Measurements from ENCODE around the gene DOK3.
A peak's percentile ranks its signal among the peaks of the same experiment; 100 is the strongest.

DOK3 gene

GRCh38 chr5:177509381-177509951 is at the start of gene DOK3:
DOK3 (minus strand) TSS chr5:177509826; CDS start chr5:177509540, 286 bp downstream.
- no peak for DNase-seq

GRCh38 chr5:177557796-177558195 is 48.2 kb upstream of the DOK3 start:
- DNase-seq: no peak

GRCh38 chr5:177557041-177557647 is 47.5 kb upstream of the DOK3 start:
- no peak for DNase-seq

- DNase-seq: no peak
Measured at GRCh38 chr5:177555665-177556064, 46.0 kb upstream of the DOK3 start.

GRCh38 chr5:177555228-177555627 is 45.6 kb upstream of the DOK3 start:
- no peak for DNase-seq

GRCh38 chr5:177554474-177555111 is 45.0 kb upstream of the DOK3 start, which contains the start of gene FAM193B:
FAM193B (minus strand) TSS chr5:177554563; CDS start chr5:177554458, 105 bp downstream.
- peak; percentile 52 for DNase-seq

GRCh38 chr5:177553671-177554429 is 44.2 kb upstream of the DOK3 start:
- DNase-seq: no peak

- no peak for DNase-seq
Measured at GRCh38 chr5:177552839-177553455, 43.3 kb upstream of the DOK3 start.

GRCh38 chr5:177550122-177550521 is 40.5 kb upstream of the DOK3 start:
- no peak for DNase-seq

- peak; percentile 50 for DNase-seq
Measured at GRCh38 chr5:177548495-177548894, 38.9 kb upstream of the DOK3 start.

GRCh38 chr5:177547736-177548135 is 38.1 kb upstream of the DOK3 start:
- DNase-seq: no peak

- DNase-seq: no peak
Measured at GRCh38 chr5:177546258-177546741, 36.7 kb upstream of the DOK3 start.

- DNase-seq: no peak
Measured at GRCh38 chr5:177545487-177546257, 36.0 kb upstream of the DOK3 start.

- no peak for DNase-seq
Measured at GRCh38 chr5:177542816-177543465, 33.3 kb upstream of the DOK3 start.

GRCh38 chr5:177540438-177540837 is 30.8 kb upstream of the DOK3 start:
- DNase-seq: no peak

- DNase-seq: no peak
Measured at GRCh38 chr5:177539411-177539810, 29.8 kb upstream of the DOK3 start.

GRCh38 chr5:177538876-177539275 is 29.2 kb upstream of the DOK3 start:
- no peak for DNase-seq

GRCh38 chr5:177537389-177538361 is 28.0 kb upstream of the DOK3 start:
- no peak for DNase-seq

GRCh38 chr5:177536386-177536785 is 26.8 kb upstream of the DOK3 start:
- no peak for DNase-seq

- no peak for DNase-seq
Measured at GRCh38 chr5:177535125-177535524, 25.5 kb upstream of the DOK3 start.

Measured in NCI-H2081 treated with DMSO at 0.1 percent for 48 hours (cell line).